ENCODE results near the gene ATP13A4.
"Not testable (repeated sequence)": the region's sequence is repeated elsewhere in the genome, so short reads cannot be mapped to it uniquely, and the experiment has no call there.

ATP13A4 gene

GRCh38 chr3:193530231-193531165, 24.2 kb downstream of the ATP13A4 start:
- H3K27ac Mint-ChIP-seq: no peak overlapping the region
- H3K9me3 Mint-ChIP-seq: no peaks in the 10 kb centered on the region
- H3K4me3 Mint-ChIP-seq: no peak overlapping the region
- no peaks in the 10 kb centered on the region for H3K4me1 Mint-ChIP-seq
- H3K27me3 Mint-ChIP-seq: peaks cover 3% of the 10 kb centered on the region
- CTCF ChIA-PET: no interaction called here
- no peak for DNase-seq
- H3K36me3 Mint-ChIP-seq: no peaks in the 10 kb centered on the region

DNA sequence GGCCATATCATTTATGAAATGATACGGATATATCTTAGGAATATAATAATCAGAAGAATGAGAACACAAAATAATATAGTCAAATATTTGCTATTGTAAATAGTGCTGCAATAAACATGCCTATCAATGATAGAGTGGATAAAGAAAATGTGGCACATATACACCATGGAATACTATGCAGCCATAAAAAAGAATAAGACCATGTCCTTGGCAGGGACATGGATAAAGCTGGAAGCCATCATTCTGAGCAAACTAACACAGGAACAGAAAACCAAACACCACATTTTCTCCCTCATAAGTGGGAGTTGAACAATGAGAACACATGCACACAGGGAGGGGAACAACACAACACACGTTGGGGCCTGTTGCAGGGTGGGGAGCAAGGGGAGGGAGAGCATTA, 28.6 kb downstream of the ATP13A4 start:
- not testable (repeated sequence) for H3K4me1 Mint-ChIP-seq

DNA sequence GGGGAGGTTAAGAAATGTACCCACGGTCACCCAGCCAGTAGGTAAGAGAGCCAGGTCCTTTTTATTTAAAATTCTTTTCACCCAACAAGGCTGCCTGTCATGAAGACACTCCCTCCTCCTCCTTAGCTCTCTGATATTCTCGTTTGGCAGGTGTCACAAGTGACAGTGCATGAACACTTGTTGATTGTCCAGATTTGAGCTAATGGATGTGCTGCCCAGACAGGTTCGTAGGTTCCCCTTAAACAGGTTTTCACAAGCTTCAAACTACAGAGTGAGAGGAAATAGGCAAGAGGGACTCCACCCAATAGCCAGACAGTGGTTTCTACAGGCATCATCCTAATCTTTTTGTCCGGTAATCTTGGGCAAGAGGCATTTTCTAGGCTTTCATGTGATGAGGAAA, 32.2 kb downstream of the ATP13A4 start:
- Mint-ChIP-seq H3K4me3 (no peak overlapping the region), H3K27me3 (no peaks in the 10 kb centered on the region), H3K9me3 (no peaks in the 10 kb centered on the region), H3K36me3 (no peaks in the 10 kb centered on the region), H3K27ac (no peak overlapping the region), H3K4me1 (no peaks in the 10 kb centered on the region)
- CTCF ChIA-PET: no interaction called here
- no peak for DNase-seq

More for the DNA sequence above, 28.6 kb downstream of the ATP13A4 start:
- H3K36me3 Mint-ChIP-seq, H3K27ac Mint-ChIP-seq, H3K9me3 Mint-ChIP-seq, H3K27me3 Mint-ChIP-seq, H3K4me3 Mint-ChIP-seq, DNase-seq, CTCF ChIA-PET: not testable (repeated sequence)

GRCh38 chr3:193520738-193521137, 34.0 kb downstream of the ATP13A4 start:
- H3K27ac Mint-ChIP-seq: no peak overlapping the region

DNA sequence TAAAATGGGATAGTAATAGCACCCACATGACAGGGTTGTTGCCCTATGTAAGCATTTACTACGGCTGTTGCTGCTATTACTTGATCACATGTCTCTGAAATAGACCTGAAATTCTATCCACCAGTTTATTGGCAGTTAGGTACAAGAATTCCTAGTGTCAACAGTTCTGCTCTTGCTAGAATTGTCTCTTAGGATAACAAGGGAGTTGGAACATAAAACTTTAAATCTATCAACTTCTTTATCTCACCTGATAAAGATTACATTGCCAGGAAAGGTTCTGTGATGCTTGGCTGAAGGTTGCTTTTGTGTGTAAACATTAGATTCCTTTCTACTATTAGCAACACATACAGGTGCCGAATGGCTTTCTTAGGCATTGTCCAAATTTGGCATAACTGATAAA, 38.7 kb downstream of the ATP13A4 start:
- no peaks in the 10 kb centered on the region for H3K27me3 Mint-ChIP-seq
- H3K4me1 Mint-ChIP-seq: no peaks in the 10 kb centered on the region
- H3K27ac Mint-ChIP-seq: no peak overlapping the region
- H3K4me3 Mint-ChIP-seq: no peak overlapping the region
- DNase-seq: no peak
- CTCF ChIA-PET: no interaction called here
- no peaks in the 10 kb centered on the region for H3K36me3 Mint-ChIP-seq
- H3K9me3 Mint-ChIP-seq: no peaks in the 10 kb centered on the region

More at GRCh38 chr3:193520738-193521137, 34.0 kb downstream of the ATP13A4 start:
- no peak for DNase-seq
- H3K9me3 Mint-ChIP-seq: no peaks in the 10 kb centered on the region
- H3K27me3 Mint-ChIP-seq: no peaks in the 10 kb centered on the region
- CTCF ChIA-PET: no interaction called here
- H3K4me1 Mint-ChIP-seq: no peaks in the 10 kb centered on the region
- H3K36me3 Mint-ChIP-seq: no peaks in the 10 kb centered on the region
- H3K4me3 Mint-ChIP-seq: no peak overlapping the region

- H3K4me1 Mint-ChIP-seq: no peaks in the 10 kb centered on the region
Observed at GRCh38 chr3:193510154-193510553, 44.5 kb downstream of the ATP13A4 start.

GRCh38 chr3:193509103-193509965, 45.4 kb downstream of the ATP13A4 start:
- Mint-ChIP-seq H3K4me1 (no peaks in the 10 kb centered on the region), H3K36me3 (no peaks in the 10 kb centered on the region), H3K27ac (no peak overlapping the region), H3K27me3 (no peaks in the 10 kb centered on the region), H3K9me3 (no peaks in the 10 kb centered on the region), H3K4me3 (no peak overlapping the region)
- CTCF ChIA-PET: no interaction called here
- DNase-seq: no peak

More at GRCh38 chr3:193510154-193510553, 44.5 kb downstream of the ATP13A4 start:
- Mint-ChIP-seq H3K36me3 (no peaks in the 10 kb centered on the region), H3K9me3 (no peaks in the 10 kb centered on the region), H3K4me3 (no peak overlapping the region), H3K27me3 (no peaks in the 10 kb centered on the region), H3K27ac (no peak overlapping the region)
- CTCF ChIA-PET: no interaction called here
- no peak for DNase-seq

- Mint-ChIP-seq H3K36me3 (no peaks in the 10 kb centered on the region), H3K27me3 (no peaks in the 10 kb centered on the region), H3K4me3 (no peak overlapping the region), H3K27ac (no peak overlapping the region), H3K9me3 (no peaks in the 10 kb centered on the region), H3K4me1 (no peaks in the 10 kb centered on the region)
- DNase-seq: no peak
- CTCF ChIA-PET: no interaction called here
Observed at GRCh38 chr3:193508108-193508507, 46.6 kb downstream of the ATP13A4 start.

DNA sequence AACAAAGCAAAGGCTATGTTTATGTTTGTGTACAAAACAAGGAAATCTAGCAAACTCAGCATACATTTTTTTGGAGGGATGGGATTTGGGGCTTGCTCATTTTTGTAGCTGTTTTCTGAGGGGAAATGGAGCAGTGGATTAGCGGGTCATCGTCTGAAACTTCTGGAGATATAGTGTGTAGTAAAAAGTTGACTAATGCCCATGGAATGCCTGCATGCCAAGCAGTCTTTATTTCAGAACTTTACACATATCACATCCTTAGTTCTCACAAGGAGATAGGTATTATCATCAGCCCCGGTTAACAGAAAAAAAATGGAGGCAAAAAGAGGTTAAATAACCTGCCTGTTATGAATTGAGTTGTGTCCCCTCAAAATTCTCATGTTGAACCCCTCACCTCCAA, 47.1 kb downstream of the ATP13A4 start:
- no peak for DNase-seq
- H3K36me3 Mint-ChIP-seq: no peaks in the 10 kb centered on the region

GRCh38 chr3:193506921-193507320, 47.8 kb downstream of the ATP13A4 start:
- H3K4me1 Mint-ChIP-seq: no peaks in the 10 kb centered on the region
- CTCF ChIA-PET: no interaction called here
- H3K27ac Mint-ChIP-seq: no peak overlapping the region
- H3K9me3 Mint-ChIP-seq: no peaks in the 10 kb centered on the region
- no peaks in the 10 kb centered on the region for H3K36me3 Mint-ChIP-seq
- H3K4me3 Mint-ChIP-seq: no peak overlapping the region
- H3K27me3 Mint-ChIP-seq: no peaks in the 10 kb centered on the region
- DNase-seq: no peak

More for the DNA sequence above, 47.1 kb downstream of the ATP13A4 start:
- Mint-ChIP-seq H3K9me3 (no peaks in the 10 kb centered on the region), H3K27ac (no peak overlapping the region), H3K27me3 (no peaks in the 10 kb centered on the region), H3K4me1 (no peaks in the 10 kb centered on the region), H3K4me3 (no peak overlapping the region)
- CTCF ChIA-PET: no interaction called here

DNA sequence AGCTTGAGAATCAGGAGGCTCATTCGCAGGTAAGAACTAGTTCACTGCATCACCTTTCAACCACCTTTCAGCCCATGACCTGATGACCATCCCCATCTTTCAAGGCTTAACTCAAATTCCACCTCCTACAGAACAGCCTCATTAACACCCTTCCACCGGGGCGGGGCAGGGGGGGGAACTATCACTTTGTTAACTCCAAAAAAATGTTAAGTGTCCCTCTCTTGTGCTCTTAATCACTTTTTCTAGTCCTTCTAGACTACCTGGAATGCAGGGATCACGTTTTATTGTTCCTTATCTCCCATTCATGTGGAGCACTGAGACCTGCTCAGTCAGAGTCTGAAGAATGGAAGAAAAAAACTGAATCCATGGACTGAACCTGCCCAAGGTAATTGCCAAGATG, 51.8 kb downstream of the ATP13A4 start:
- CTCF ChIA-PET: no interaction called here
- H3K27me3 Mint-ChIP-seq: no peaks in the 10 kb centered on the region

DNA sequence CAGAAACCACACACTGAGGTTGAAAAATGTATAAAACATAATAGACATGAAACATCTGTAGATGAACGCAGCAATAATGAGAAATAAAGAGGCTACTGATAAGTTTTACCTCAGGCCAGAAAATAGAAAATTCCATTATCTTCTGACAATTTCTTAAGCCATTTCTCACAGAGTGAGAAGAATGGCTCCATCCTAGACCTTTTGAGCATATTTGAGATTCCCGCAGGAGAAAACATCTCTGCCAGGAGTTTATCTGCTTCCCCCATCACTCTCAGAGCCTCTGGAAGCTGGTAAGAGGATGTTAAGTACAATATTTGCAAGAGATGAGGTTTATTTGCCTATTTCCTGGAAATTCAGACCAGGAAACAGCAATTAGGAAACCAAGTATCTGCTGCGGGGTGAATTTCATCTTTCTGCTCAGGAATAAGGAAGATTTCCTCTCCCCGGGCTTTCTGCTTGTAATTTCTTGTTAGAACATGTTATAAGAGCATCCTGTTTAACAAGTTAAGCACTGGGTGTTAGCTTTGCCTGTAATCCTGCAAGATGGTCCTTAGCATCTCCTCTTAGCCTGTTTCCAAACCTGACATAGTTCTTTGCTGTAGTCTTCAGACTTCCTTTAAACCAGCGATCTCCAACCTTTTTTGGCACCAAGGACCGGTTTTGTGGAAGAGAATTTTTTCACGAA, 54.8 kb downstream of the ATP13A4 start:
- no peaks in the 10 kb centered on the region for H3K36me3 Mint-ChIP-seq
- H3K27ac Mint-ChIP-seq: no peak overlapping the region
- no peaks in the 10 kb centered on the region for H3K9me3 Mint-ChIP-seq
- no peaks in the 10 kb centered on the region for H3K27me3 Mint-ChIP-seq
- H3K4me1 Mint-ChIP-seq: no peaks in the 10 kb centered on the region
- H3K4me3 Mint-ChIP-seq: no peak overlapping the region
- CTCF ChIA-PET: no interaction called here
- no peak for DNase-seq

More for the DNA sequence above, 51.8 kb downstream of the ATP13A4 start:
- H3K36me3 Mint-ChIP-seq: no peaks in the 10 kb centered on the region
- no peak overlapping the region for H3K4me3 Mint-ChIP-seq
- H3K4me1 Mint-ChIP-seq: no peaks in the 10 kb centered on the region
- no peak for DNase-seq
- no peaks in the 10 kb centered on the region for H3K9me3 Mint-ChIP-seq
- H3K27ac Mint-ChIP-seq: no peak overlapping the region

DNA sequence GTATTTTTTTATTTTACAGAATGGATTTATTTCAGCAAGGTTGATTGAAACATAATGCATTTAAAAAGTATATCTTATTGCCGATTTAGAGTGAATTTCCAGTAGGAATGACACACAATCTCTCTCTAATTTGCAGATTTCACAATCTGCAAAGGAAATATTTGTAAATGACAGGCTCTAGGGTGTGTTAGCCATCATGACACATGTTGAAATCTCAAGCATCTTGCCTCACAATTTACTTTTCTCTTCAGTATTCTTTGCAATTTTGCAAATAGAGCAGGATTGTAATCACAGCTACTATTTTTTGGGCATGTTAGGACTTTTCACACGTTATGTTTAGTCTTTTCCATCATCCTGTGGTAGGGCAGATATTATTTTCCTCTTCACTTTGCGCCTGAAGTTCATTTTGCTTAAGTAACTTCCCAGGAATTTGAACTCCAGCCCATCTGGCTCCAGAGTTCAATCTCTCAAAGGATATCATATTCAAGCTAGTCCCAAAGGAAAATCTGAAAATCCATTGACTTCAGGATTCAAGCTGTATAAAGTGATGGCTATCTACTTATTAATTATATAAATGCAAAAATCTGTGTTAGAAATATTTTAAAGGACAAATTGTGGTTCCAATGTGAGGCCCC, 55.4 kb downstream of the ATP13A4 start:
- Mint-ChIP-seq H3K4me3 (no peak overlapping the region), H3K9me3 (no peaks in the 10 kb centered on the region), H3K36me3 (no peaks in the 10 kb centered on the region), H3K4me1 (no peaks in the 10 kb centered on the region), H3K27ac (no peak overlapping the region), H3K27me3 (no peaks in the 10 kb centered on the region)
- DNase-seq: no peak
- CTCF ChIA-PET: no interaction called here

DNA sequence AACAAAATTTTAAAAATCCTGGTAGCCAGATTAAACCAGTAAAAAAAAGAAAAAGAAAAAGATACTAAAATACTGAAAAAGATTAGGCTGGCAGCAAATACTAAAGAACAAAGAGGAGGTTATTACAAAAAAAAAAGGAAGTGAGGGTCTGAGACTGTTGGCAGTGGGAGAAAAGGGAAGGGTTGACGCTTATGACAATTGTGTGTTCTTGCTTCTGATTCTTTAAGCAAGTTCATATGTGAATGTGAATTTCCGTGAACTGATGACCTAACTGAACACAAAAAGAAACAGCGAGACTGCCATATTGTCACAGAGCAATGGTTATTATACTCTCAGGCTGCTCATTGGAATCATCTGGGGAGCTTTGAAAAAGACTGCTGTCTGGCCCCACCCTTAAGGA, 56.5 kb downstream of the ATP13A4 start:
- Mint-ChIP-seq H3K27me3 (no peaks in the 10 kb centered on the region), H3K27ac (no peak overlapping the region), H3K4me3 (no peak overlapping the region), H3K9me3 (no peaks in the 10 kb centered on the region), H3K36me3 (no peaks in the 10 kb centered on the region), H3K4me1 (no peaks in the 10 kb centered on the region)
- no peak for DNase-seq
- CTCF ChIA-PET: no interaction called here

All from activated naive CD4-positive, alpha-beta T cell treated with anti-CD3 and anti-CD28 coated beads, Interleukin-2, amount 10 ng/mL, durations not matched to agents 7 days and 5 days (primary cell).